ENCODE measurements around the gene DGCR8.

The DGCR8 gene

GRCh38 chr22:20079745-20080444 lies at the start of gene DGCR8:
Gene DGCR8 (plus strand): TSS chr22:20080241. CDS start chr22:20085964, 5,723 bp downstream.
- DNase-seq, result peak; percentile 67

- no peak for DNase-seq
Observed at GRCh38 chr22:20031732-20032406, 48.2 kb upstream of the DGCR8 start.

DNA sequence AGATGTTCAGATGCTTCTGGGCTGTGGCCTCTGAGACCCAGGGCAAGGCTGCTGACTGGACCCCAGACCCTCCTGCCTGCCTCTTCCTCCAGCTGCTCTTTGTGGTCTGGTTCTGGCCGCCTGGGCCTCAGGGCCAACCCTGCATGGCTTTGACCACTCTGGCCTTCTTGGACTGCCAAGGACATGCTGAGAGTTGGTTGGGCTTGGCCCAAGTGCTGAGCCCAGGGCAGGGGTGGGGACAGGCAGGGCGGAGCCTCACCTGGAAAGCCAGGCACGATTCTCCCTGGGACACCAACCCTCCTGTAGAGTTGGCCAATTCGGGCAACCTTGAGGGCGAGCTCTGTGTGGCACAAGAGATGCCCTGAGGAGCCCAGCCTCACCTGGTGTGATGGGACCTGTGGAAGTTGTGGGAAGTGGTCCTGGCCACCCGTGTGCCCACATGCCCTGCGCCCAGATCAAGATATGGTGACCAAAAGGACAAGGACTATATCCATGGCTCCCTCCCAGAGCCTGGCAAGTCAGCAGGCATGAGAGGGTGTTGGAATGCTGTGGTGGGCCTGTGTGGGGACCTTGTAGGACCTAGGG lies 47.5 kb upstream of the DGCR8 start:
- DNase-seq, result no peak

DNA sequence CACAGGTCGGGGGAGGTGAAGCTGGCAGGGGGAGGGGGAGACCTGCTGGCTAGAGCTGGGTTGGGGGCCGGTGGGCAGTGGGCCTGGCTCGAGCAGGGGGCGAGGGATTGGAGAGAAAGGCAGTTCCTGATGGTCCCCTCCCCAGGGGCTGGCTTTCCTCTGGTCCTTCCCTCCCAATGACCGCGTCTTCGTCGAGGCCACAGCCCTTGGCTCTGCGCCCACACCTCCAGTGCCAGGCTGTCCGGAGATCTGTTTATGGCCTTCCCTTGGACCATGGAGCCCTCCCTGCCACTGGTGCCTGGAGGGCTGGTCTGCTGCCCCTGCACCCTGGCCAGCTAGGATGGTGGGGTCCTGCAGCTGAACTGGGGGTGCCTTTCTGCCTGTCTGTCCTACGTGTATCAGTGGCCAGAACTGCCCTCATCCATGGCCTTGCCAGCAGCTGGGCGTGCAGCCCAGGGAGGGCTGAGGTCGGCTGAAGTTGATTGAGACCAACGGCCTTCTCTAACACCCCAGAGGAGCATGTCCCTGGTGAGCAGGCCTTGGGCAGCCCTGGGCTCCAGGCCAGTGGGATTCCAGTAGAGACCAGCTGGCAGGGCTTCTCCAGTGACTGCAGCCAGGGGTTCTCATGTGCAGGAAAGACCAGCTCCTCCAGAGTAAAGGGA lies 46.9 kb upstream of the DGCR8 start:
- DNase-seq, result no peak

DNA sequence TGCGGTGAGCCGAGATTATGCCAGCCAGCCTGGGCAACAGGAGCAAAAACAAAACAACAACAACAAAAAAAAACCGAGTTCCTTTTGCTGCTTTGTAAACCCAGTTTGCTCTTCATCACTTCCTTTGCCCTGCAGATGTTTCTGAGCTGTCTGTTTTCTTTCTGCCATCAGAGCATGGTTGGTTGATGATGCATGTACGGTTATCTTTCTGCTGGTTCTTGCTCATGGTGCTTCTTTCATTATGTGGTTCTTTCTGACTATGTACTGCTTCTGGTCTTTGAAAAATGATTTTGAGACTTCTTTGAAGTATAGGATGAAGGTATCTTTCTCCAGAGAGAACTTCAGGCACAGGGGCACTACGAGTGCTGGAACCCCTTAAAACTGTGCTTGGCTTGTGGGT lies 45.9 kb upstream of the DGCR8 start:
- no peak for DNase-seq

DNA sequence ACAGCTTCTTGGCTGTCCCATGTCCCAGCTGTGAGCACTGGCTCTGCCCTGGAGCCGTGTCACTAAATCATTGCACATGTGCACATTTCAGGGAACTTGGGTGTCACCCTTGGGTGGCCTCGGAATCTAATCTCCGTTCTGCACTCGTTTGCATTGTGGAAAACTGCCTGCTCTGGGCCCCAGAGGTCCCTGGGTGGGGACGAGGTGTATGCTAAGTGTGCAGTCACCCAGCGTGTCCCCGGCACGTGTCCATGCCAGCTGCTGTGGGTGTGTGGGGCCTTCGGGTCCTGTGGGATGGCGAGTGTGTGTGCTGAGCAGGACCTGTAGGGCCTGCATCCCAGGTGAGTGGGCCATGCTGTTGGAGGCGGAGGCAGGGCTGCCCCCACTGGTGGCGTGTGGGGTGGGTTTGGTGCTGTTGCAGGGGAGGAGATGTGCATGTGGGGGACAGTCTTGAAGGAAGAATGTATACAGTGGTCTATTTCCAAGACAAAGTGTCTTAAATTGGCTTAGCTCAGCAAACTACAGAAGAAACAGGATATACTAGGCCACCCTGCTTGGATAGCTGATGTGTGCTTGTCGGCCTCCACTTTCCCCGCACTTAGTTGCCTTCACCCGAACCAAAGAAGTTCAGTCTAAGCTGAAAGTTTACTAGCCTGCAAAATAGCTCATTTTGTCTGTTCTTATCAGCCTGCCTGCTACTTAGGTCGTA lies 44.5 kb upstream of the DGCR8 start:
- no peak for DNase-seq

- DNase-seq, result no peak
Observed at GRCh38 chr22:20036084-20036482, 44.0 kb upstream of the DGCR8 start.

- no peak for DNase-seq
Observed at GRCh38 chr22:20036535-20037392, 43.3 kb upstream of the DGCR8 start.

DNA sequence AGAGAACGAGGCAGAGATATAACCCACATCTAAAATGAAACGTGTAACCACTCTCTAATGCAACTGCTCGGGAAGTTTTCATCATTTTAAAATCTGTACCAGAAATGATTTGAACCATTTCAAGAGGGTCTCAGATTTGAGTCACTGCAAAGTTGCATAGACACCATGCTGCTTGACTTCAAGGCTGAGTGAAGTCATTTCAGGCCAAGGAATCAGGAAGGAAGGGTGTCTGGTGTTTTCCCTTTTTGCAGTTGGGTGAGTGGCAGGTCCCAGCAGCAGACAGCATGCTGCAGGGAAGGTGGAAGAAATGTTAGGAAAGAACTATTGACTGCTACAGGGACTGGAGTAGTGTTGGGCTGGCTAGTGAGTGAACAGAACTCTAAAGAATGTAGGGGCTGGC lies 42.6 kb upstream of the DGCR8 start:
- DNase-seq, result no peak

GRCh38 chr22:20038574-20038973 lies 41.5 kb upstream of the DGCR8 start:
- no peak for DNase-seq

DNA sequence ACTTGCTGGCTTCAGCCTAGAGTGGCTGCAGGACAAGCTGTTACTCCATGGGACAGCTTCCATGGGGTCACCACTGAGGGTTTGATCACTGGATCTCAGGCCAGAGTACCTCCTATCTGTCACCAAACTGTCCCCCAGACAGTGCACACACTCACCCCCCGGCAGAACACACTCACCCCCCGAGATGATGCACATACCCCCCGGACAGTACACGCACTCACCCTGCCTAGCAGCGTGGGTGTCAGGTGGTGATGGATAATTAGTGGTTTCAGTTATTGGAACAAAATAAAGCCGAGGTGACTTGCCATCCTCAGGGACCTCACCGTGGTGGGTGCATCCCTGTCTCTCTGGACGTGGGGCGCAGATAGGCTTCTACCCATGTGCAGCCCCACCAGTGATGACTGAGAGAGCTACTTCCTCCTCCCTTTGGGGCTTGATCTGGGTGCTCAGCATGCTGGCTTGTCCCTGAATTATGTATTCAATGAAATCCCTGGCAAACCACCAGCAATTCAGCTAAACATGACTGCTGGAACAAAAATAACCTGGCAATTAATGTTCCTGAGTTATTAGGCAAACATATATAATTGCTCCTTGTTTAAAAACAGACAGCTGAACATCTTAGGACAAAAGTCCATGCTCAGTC lies 40.2 kb upstream of the DGCR8 start:
- DNase-seq, result no peak

DNA sequence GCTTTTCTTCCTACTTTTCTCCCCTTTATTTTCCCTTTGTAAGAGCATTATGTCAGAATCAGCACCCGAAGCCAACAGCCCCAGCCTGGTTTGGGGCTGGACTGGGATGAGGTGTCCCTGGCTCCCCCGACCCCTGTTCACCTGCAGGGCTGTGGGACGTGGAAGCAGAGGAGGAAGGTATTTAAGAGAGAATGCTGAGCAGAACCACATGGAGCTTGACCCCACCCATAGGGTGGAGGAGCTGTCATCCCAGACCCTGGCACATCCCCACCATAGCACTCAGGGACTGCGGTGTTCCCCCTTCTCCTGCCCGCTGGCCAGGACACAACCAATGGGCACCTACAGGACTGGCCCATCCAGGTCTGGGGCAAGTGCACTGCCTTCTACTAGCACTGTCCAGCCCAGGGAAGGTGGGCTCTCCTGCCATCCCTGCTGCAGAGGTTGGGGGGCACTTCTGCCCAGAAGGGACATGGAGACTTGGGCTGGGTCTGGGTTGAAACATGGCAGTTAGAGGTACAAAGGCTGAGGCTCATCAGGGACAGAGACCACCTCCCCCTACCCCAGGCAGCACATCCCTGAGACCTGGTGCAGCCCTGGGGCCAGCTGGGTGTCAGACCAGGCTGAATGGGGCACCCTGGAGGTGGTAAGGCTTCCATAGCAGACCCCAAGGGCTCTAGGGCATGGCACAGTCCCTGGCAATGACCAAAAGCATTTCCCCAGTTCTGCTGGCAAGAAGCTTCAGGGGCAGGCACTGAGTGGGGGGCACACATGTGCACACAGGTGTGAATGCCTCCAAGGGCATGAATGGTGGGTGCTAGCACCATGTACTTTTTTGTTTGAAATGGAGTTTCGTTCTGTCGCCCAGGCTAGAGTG lies 39.5 kb upstream of the DGCR8 start:
- DNase-seq, result no peak

DNA sequence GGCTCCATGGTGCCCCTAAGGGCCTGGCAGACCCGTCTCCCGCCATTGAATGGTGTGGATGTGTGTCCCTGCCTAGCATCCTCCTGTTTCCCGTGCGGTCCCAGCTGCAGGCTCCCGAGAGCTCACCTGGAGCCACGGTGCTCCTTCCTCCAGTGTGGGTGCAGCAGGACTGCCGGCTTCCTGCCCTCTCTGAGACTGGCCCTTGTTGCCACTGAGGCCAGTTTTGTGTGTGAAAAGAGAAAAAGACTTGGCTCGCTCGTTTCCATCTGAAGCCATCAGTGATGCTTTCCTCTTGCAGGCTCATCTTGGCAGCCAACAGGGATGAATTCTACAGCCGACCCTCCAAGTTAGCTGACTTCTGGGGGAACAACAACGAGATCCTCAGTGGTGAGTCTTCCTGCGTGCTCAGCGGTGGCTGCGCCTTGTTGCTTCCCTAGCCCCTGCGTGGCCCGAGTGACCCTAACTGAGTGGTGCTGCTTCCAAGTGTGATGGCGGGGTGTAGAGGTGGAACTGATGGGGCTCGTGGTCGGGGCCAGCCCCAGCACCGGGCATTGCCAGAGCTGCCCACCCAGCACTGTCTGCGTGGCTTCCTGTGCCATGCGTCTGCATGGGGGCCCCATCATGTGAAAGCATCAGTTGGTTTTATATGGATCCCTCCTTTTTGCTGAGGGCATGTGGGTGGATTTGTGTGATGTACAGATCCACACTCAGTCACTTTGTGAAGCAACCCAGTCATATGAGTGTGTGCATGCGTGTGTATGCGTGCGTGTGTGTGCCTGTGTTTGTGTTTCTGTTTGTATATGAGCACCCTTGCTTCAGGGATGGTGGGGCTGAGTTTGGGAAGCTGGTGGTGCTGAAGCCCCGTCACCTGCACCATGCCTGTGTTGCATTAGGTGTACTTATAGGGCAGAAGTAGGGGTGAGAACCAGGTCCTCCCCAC lies 36.7 kb upstream of the DGCR8 start:
- no peak for DNase-seq

GRCh38 chr22:20043997-20044342 lies 36.1 kb upstream of the DGCR8 start:
- DNase-seq, result no peak

GRCh38 chr22:20044495-20045151 lies 35.4 kb upstream of the DGCR8 start:
- DNase-seq, result no peak

DNA sequence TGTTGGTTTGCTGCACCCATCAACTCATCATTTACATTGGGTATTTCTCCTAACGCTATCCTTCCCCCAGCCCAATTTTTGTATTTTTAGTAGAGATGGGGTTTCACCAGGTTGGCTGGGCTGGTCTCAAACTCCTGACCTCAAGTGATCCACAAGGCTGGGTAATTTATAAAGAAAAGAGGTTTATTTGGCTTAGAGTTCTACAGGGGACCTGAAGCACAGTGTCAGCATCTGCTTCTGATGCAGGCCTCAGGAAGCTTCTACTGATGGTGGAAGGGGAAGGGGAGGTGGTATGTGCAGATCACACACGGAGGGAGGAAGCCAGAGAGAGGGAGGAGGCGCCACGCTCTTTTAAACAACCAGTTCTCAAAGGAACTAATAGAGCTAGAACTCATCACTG lies 33.3 kb upstream of the DGCR8 start:
- DNase-seq, result no peak

GRCh38 chr22:20051927-20052308 lies 28.1 kb upstream of the DGCR8 start:
- no peak for DNase-seq

DNA sequence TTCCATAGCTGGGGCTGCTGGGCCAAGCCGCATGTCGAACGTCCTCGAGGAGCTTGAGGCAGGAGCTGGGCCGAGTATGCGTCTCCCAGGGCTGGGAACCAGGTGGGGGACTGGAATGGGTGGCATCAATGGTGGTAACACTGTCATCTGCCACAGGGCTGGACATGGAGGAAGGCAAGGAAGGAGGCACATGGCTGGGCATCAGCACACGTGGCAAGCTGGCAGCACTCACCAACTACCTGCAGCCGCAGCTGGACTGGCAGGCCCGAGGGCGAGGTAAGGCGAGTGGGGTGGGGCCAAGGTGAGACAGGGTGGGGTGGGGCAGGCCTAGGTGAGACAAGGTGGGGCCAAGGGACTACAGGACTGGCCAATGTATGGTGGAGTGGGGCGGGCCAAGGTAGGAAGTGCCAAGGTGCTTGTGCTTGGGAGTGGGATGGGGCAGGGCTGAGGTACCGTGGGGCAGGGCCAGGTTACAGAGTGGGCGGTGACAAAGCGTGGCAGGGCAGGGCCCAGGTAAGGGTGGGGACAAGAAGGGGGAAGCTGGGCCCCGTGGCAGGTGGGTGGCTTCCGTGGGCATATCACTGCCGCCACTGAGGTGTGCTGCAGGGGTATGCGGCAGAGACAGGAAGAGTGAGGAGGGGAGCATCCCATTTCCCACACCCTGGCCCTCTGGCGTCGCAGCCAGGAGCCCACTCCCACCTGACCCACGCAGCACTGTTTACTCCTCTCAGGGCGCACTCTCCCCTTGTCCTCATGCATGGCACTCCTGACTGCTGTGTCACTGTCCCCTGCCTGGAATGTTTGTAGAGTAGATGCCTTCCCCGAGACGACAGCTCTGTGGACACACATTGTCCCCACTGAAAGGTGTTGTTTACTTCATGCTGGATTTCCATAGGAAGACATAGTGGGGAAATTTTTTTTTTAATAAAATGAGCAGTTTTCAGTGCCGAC lies 27.5 kb upstream of the DGCR8 start:
- no peak for DNase-seq
